Esophagus muscularis mucosa (tissue), 4 donors: ENCODE data around the gene MAD2L1. TPM values are rescaled to one million over a fixed set of nuclear protein-coding genes. Genes with fewer than 3 reads are reported as not detected.
"Not testable (repeated sequence)": the region's sequence is repeated elsewhere in the genome, so short reads cannot be mapped to it uniquely, and the experiment has no call there.

ENCODE experiments used
- DNase-seq: peaks from one replicate; pipeline ENCODE4 v3.0.0-alpha.2; 2017; ENCODE audit errors: extremely low spot score
- H3K27ac ChIP-seq, 4 donors: fragments of 200-600 bp; sonication (generic); replicated peaks in 1 of 4; 1 replicate in 3 of 4; 2 replicates in 1 of 4; pipeline ENCODE4 v1.5.1; 2016 to 2019; ENCODE audit warnings: mild to moderate bottlenecking in 1 of 4
- H3K27me3 ChIP-seq, 4 donors: fragments of 200-600 bp; sonication (generic); one replicate each; pipeline versions ENCODE4 v1.5.1 to v1.6.0; 2016 to 2019
- H3K36me3 ChIP-seq, 4 donors: fragments of 200-600 bp; sonication (generic); one replicate each; pipeline ENCODE4 v1.5.1; 2016 to 2019
- H3K4me1 ChIP-seq, 4 donors: fragments of 200-600 bp; sonication (generic); one replicate each; pipeline ENCODE4 v1.5.1; 2016 to 2019
- H3K4me3 ChIP-seq, 4 donors: fragments of 200-600 bp; sonication (generic); 1 replicate in 2 of 4; 2 replicates in 2 of 4; pipeline ENCODE4 v1.5.1; 2016 to 2019; ENCODE audit warnings: mild to moderate bottlenecking in 4 of 4, moderate library complexity in 1 of 4
- H3K9me3 ChIP-seq, 4 donors: fragments of 200-600 bp; sonication (generic); 1 replicate in 3 of 4; 2 replicates in 1 of 4; pipeline ENCODE4 v1.5.1; 2016 to 2019
- EP300 ChIP-seq: sonication (generic); formaldehyde crosslinking; IDR thresholded peaks from one replicate; pipeline ENCODE4 v1.6.1; 2017; ENCODE audit warnings: antibody characterized with exemption
- POLR2A ChIP-seq: fragments of 450-650 bp; IDR thresholded peaks from one replicate; pipeline ENCODE4 v1.6.1; 2017; ENCODE audit warnings: antibody characterized with exemption, moderate library complexity, mild to moderate bottlenecking, low read depth
- POLR2AphosphoS5 ChIP-seq, 2 donors: sonication (generic); formaldehyde crosslinking; IDR thresholded peaks; one replicate each; pipeline ENCODE4 v1.6.1; 2017; ENCODE audit warnings: antibody characterized with exemption in 2 of 2
- WGBS: methylation state at CpG from one replicate; pipeline ENCODE4 v1.1.5; 2018; 5-methylcytosine and 5-hydroxymethylcytosine counted together
- intact Hi-C: fragments of 100-400 bp; cut with DNase I; formaldehyde crosslinking; loops from one replicate; pipeline ENCODE4 v1.15.1; 2023
- total RNA-seq, 4 donors: library from RNA; depleted of rRNA; stranded (reverse); fragments of >200 nt; gene quantifications; one replicate each; pipeline versions ENCODE4 v1.1.0 to v1.2.1, GENCODE V29; 2016
- TF ChIP-seq, protein P1 (sequence below), 3 experiments: fragments of 200-600 bp in 2 of 3; fragments of 450-650 bp in 1 of 3; sonication (generic) in 2 of 3; IDR thresholded peaks; one replicate each; pipeline ENCODE4 v1.5.1; 2017 to 2019; ENCODE audit warnings: antibody characterized with exemption in 3 of 3, mild to moderate bottlenecking in 2 of 3, moderate library complexity in 1 of 3

Gene MAD2L1
- total RNA-seq, 4 donors from 2014 or later: under 0.01 to 2.1 (median 1.2) TPM

DNA sequence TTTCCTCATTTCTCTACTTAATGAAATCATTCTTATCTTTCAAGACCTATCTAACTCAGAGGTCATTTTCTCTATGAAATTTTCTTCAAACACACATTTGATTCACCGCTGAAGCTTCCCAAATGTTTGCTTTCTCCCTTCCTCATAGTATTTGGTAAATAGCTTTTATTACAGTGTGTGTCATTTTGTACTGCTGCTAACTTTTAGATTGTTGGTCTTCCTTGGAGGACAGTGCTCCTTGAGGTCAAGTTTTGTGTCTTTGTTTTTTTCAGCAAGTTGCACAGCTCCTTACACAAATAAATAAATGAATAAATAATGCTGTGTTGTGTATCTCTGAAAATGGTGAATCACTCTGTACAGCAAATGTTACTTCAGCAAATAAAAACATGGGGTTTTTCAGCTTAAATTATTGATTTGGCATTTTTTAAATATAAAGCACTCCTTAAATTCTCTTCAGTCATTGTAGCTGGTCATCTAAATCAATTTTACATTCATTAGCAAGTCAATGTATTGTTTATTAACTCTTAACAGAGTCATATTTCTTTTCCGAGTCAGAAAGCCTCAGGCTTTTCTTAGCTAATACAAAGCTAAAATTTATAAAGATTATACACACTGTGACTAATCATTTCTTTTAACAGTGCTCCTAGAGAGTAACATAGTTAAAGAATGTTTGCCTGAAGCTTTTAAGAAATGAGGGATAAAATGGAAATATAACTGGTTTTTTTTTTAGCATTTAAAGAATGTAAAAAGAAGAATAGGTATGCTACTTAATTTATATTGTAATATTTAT lies 30.1 kb upstream of the MAD2L1 start:
- Histone ChIP-seq H3K27ac (no peak overlapping the region), H3K4me3 (no peak overlapping the region), H3K27me3 (no peaks in the 10 kb centered on the region), H3K4me1 (peaks cover 0 to 6% (median 2%) of the 10 kb centered on the region in 4 donors), H3K36me3 (no peaks in the 10 kb centered on the region), H3K9me3 (no peaks in the 10 kb centered on the region)
- no peak for DNase-seq
- TF ChIP-seq EP300 (no peak), POLR2AphosphoS5 (IDR thresholded peaks at IDR 0.05) (no peak), POLR2A (no peak)
- TF ChIP-seq, protein P1, sequence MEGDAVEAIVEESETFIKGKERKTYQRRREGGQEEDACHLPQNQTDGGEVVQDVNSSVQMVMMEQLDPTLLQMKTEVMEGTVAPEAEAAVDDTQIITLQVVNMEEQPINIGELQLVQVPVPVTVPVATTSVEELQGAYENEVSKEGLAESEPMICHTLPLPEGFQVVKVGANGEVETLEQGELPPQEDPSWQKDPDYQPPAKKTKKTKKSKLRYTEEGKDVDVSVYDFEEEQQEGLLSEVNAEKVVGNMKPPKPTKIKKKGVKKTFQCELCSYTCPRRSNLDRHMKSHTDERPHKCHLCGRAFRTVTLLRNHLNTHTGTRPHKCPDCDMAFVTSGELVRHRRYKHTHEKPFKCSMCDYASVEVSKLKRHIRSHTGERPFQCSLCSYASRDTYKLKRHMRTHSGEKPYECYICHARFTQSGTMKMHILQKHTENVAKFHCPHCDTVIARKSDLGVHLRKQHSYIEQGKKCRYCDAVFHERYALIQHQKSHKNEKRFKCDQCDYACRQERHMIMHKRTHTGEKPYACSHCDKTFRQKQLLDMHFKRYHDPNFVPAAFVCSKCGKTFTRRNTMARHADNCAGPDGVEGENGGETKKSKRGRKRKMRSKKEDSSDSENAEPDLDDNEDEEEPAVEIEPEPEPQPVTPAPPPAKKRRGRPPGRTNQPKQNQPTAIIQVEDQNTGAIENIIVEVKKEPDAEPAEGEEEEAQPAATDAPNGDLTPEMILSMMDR (IDR thresholded peaks at IDR 0.05): no peak
- WGBS: 81% methylated on average over 2 of the region's 2 CpGs
- intact Hi-C loops: no loop called here

DNA sequence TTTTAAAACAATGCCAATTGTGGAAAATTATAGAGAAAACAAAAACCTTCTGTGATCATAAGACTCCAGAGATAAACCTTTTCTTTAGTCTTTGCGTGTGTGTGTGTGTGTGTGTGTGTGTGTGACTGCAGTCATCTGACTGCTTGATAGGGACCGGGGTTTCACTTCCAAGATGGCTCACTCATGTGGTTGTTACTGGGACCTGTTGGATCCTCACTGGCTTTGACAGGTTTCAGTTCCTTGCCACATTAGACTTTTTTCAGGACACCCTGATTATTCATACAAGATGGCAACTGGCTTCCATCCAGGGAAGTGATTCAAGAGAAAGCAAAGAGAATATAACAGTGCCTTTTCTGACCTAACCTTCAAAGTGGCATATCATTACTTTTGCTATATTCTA lies 21.9 kb upstream of the MAD2L1 start:
- intact Hi-C loops: no loop called here
- Histone ChIP-seq H3K27ac (no peak overlapping the region), H3K36me3 (no peaks in the 10 kb centered on the region), H3K4me3 (no peak overlapping the region), H3K27me3 (no peaks in the 10 kb centered on the region), H3K9me3 (no peaks in the 10 kb centered on the region), H3K4me1 (no peaks in the 10 kb centered on the region)
- DNase-seq: no peak
- 89% methylated on average over 2 of the region's 2 CpGs for WGBS
- TF ChIP-seq POLR2A (no peak), EP300 (no peak), POLR2AphosphoS5 (IDR thresholded peaks at IDR 0.05) (no peak)
- TF ChIP-seq, protein P1 (IDR thresholded peaks at IDR 0.05): no peak

DNA sequence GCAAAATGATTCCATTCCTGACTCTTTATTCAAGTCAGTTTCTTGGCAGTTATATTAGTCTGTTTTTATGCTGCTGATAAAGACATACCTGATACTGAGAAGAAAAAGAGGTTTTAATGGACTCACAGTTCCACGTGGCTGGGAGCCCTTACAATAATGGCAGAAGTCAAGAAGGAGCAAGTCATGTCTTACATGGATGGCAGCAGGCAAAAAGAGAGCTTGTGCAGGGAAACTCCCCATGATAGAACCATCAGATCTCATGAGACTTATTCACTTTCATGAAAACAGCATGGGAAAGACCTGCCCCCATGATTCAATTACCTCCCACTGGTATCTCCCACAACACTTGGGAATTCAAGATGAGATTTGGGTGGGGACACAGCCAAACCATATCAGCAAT lies 21.4 kb upstream of the MAD2L1 start:
- intact Hi-C loops, DNase-seq, H3K4me1 ChIP-seq, H3K27ac ChIP-seq, H3K4me3 ChIP-seq, H3K36me3 ChIP-seq, H3K9me3 ChIP-seq, H3K27me3 ChIP-seq: not testable (repeated sequence)
- 64% methylated on average over 1 of the region's 1 CpG for WGBS

DNA sequence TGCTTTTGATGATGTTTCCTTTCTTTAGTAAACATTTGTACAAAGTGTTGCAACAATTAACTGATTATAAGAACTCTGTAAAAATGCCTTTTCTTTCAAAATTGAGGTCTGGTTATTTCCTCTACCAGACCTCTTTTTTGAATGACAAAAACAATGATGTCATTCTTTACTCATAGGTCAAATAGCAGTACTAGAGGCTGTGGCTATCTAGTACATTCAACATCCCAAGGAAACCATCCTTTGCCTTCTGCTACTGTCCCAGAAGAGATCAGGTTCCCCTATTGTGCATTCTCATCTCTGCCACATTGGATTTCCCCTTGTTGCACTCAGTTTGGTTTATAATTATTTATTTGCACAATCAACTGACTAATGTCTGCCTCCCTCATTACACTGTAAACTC lies 19.1 kb upstream of the MAD2L1 start:
- H3K4me1 ChIP-seq: no peaks in the 10 kb centered on the region
- TF ChIP-seq POLR2AphosphoS5 (IDR thresholded peaks at IDR 0.05): no peak
- TF ChIP-seq, protein P1 (IDR thresholded peaks at IDR 0.05): no peak
- no peak for TF ChIP-seq EP300
- TF ChIP-seq POLR2A: no peak
- intact Hi-C loops: no loop called here
- H3K9me3 ChIP-seq: no peaks in the 10 kb centered on the region
- H3K27me3 ChIP-seq: no peaks in the 10 kb centered on the region
- DNase-seq: no peak
- no peak overlapping the region for H3K4me3 ChIP-seq
- H3K27ac ChIP-seq: no peak overlapping the region
- no peaks in the 10 kb centered on the region for H3K36me3 ChIP-seq

DNA sequence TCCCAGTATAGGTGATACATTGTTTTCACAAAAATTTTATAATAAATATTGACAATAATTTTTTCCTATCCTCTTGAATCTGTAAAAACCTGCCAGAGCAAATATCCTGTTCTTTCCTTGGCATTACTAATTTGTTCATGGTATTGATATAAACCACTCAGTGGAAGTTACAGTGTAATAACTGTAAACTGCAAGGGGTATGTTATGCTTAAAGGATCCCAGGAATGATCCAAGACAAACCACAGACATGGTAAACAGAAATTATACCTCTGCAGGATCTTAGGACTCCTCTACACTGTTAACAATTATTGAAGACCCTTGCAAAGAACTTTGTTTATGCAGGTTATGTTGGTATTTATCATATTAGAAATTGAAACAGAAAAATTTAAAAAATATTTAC lies 17.7 kb upstream of the MAD2L1 start:
- intact Hi-C loops: no loop called here
- Histone ChIP-seq H3K9me3 (no peaks in the 10 kb centered on the region), H3K36me3 (no peaks in the 10 kb centered on the region), H3K27me3 (no peaks in the 10 kb centered on the region), H3K4me1 (no peaks in the 10 kb centered on the region), H3K4me3 (no peak overlapping the region), H3K27ac (no peak overlapping the region)
- TF ChIP-seq POLR2AphosphoS5 (IDR thresholded peaks at IDR 0.05): no peak
- no peak for TF ChIP-seq POLR2A
- TF ChIP-seq, protein P1 (IDR thresholded peaks at IDR 0.05): no peak
- TF ChIP-seq EP300: no peak
- no peak for DNase-seq
